Measurements from ENCODE around the gene KIF3B. TPM values are rescaled to one million over a fixed set of nuclear protein-coding genes. Genes with fewer than 3 reads are reported as not detected.

The KIF3B gene
- total and polyA plus RNA-seq, 2 donors (not counting 1 experiment from before 2014, with no cell fraction given): 12.7 to 17.5 TPM

- H3K27me3 ChIP-seq (replicated peaks in 1 of 4; ENCODE audit: control extremely low read depth in 1 of 4, control insufficient read depth in 3 of 4, insufficient read depth in 4 of 4, low read length in 3 of 4): no peaks in the 10 kb centered on the region
- CTCF ChIA-PET: interaction anchor here (0.7 kb wide), 1 partner anchor 463 kb away, joined by 3 read pairs; no protein-coding TSS in a partner anchor
- DNase-seq (no peak), ATAC-seq (ENCODE audit: low read depth) (no peak)
- no peaks in the 10 kb centered on the region for H3K9me3 ChIP-seq (ENCODE audit: control extremely low read depth in 1 of 3, control insufficient read depth in 2 of 3, insufficient read depth in 1 of 3, low read length in 2 of 3)
- H3K36me3 ChIP-seq (replicated peaks in 1 of 2; ENCODE audit: control extremely low read depth in 1 of 2, control insufficient read depth in 1 of 2, extremely low read depth in 1 of 2, insufficient read depth in 2 of 2, low read length in 1 of 2): peaks cover 1 to 15% of the 10 kb centered on the region in 2 experiments
- Mint-ChIP-seq H3K4me3 (peak overlapping the region; percentile 24), H3K27ac (peak overlapping the region; percentile 69), H3K27me3 (no peaks in the 10 kb centered on the region), H3K4me1 (peaks cover 70% of the 10 kb centered on the region), H3K9me3 (ENCODE audit: insufficient read depth) (no peaks in the 10 kb centered on the region)
- no peak overlapping the region for H3K4me3 ChIP-seq (ENCODE audit: control extremely low read depth in 1 of 5, extremely low read depth in 1 of 5, insufficient read depth in 1 of 5, low read depth in 2 of 5, low read length in 4 of 5)
- intact Hi-C loops (cut with micrococcal nuclease): loop anchor here (5.0 kb wide), 1 partner anchor 46 kb away; no protein-coding TSS in a partner anchor
- peaks cover 63% of the 10 kb centered on the region for H4K20me1 ChIP-seq (ENCODE audit: control insufficient read depth, insufficient read depth, low read length, poor library complexity, severe bottlenecking)
- H3K4me2 ChIP-seq (replicated peaks; ENCODE audit: low read depth, low read length, poor library complexity, severe bottlenecking): no peak overlapping the region
- WGBS (ENCODE audit: insufficient coverage): 85% methylated on average over 2 of the region's 2 CpGs
- POLR2A ChIA-PET: no interaction called here
- H2AFZ ChIP-seq (ENCODE audit: insufficient read depth, low read depth, low read length, poor library complexity, severe bottlenecking): no peak overlapping the region
- TF ChIP-seq EZH2 (IDR thresholded peaks at IDR 0.05; ENCODE audit: borderline replicate concordance, insufficient read depth, low read depth, low read length, poor library complexity, severe bottlenecking) (no peak), CTCF (IDR thresholded peaks at IDR 0.05) (no peak)
- H3K9ac ChIP-seq (ENCODE audit: low read length): no peak overlapping the region
- H3K4me1 ChIP-seq (ENCODE audit: control insufficient read depth in 2 of 2, insufficient read depth in 2 of 2, low read length in 2 of 2): peaks cover 55 to 66% of the 10 kb centered on the region in 2 donors
- peaks cover 92% of the 10 kb centered on the region for H3K79me2 ChIP-seq (ENCODE audit: control insufficient read depth, insufficient read depth, low read length)
- peak overlapping the region; percentile 8 to 21 for H3K27ac ChIP-seq (ENCODE audit: low read length in 2 of 2)
These were observed 88.9 kb downstream of the KIF3B start for GRCh38 chr20:32366380-32366779.

- Histone ChIP-seq H3K27me3 (replicated peaks in 1 of 4; ENCODE audit: control extremely low read depth in 1 of 4, control insufficient read depth in 3 of 4, insufficient read depth in 4 of 4, low read length in 3 of 4) (no peaks in the 10 kb centered on the region), H3K9me3 (ENCODE audit: control extremely low read depth in 1 of 3, control insufficient read depth in 2 of 3, insufficient read depth in 1 of 3, low read length in 2 of 3) (no peaks in the 10 kb centered on the region), H3K4me2 (replicated peaks; ENCODE audit: low read depth, low read length, poor library complexity, severe bottlenecking) (peak overlapping the region; percentile 33), H2AFZ (ENCODE audit: insufficient read depth, low read depth, low read length, poor library complexity, severe bottlenecking) (no peak overlapping the region), H3K9ac (ENCODE audit: low read length) (no peak overlapping the region), H3K36me3 (replicated peaks in 1 of 2; ENCODE audit: control extremely low read depth in 1 of 2, control insufficient read depth in 1 of 2, extremely low read depth in 1 of 2, insufficient read depth in 2 of 2, low read length in 1 of 2) (peaks cover 1 to 27% of the 10 kb centered on the region in 2 experiments), H3K79me2 (ENCODE audit: control insufficient read depth, insufficient read depth, low read length) (peaks cover 90% of the 10 kb centered on the region), H3K27ac (ENCODE audit: low read length in 2 of 2) (no peak overlapping the region), H4K20me1 (ENCODE audit: control insufficient read depth, insufficient read depth, low read length, poor library complexity, severe bottlenecking) (peaks cover 50% of the 10 kb centered on the region), H3K4me3 (ENCODE audit: control extremely low read depth in 1 of 5, extremely low read depth in 1 of 5, insufficient read depth in 1 of 5, low read depth in 2 of 5, low read length in 4 of 5) (no peak overlapping the region), H3K4me1 (ENCODE audit: control insufficient read depth in 2 of 2, insufficient read depth in 2 of 2, low read length in 2 of 2) (peaks cover 48 to 52% of the 10 kb centered on the region in 2 donors)
- Mint-ChIP-seq H3K27me3 (no peaks in the 10 kb centered on the region), H3K4me1 (peaks cover 52% of the 10 kb centered on the region), H3K27ac (peak overlapping the region; percentile 38), H3K4me3 (peak overlapping the region; percentile 51), H3K9me3 (ENCODE audit: insufficient read depth) (no peaks in the 10 kb centered on the region)
- POLR2A ChIA-PET: interaction anchor here (0.6 kb wide), 1 partner anchor 60 kb away, joined by 4 read pairs; no protein-coding TSS in a partner anchor
- ATAC-seq (ENCODE audit: low read depth) (no peak), DNase-seq (no peak)
- TF ChIP-seq EZH2 (IDR thresholded peaks at IDR 0.05; ENCODE audit: borderline replicate concordance, insufficient read depth, low read depth, low read length, poor library complexity, severe bottlenecking) (no peak), CTCF (IDR thresholded peaks at IDR 0.05) (no peak)
- CTCF ChIA-PET: no interaction called here
- intact Hi-C loops (cut with micrococcal nuclease): loop anchor here (5.0 kb wide), 1 partner anchor 44 kb away; no protein-coding TSS in a partner anchor
These were observed 90.9 kb downstream of the KIF3B start for GRCh38 chr20:32368323-32368722.

Measured in B cell (primary cell).